Measurements from ENCODE around the gene RPL27.

Gene RPL27

GRCh38 chr17:43039646-43040045 is 41.4 kb downstream of the RPL27 start:
- Histone ChIP-seq H3K27me3 (ENCODE audit: control insufficient read depth in 1 of 2, insufficient read depth in 2 of 2, low read length in 2 of 2) (no peaks in the 10 kb centered on the region), H3K27ac (ENCODE audit: low read depth, low read length) (no peak overlapping the region), H3K4me3 (ENCODE audit: low read depth in 1 of 2, low read length in 2 of 2) (no peak overlapping the region), H3K36me3 (ENCODE audit: insufficient read depth, low read length) (peaks cover 7% of the 10 kb centered on the region), H3K4me1 (ENCODE audit: insufficient read depth, low read length) (no peaks in the 10 kb centered on the region), H3K9ac (ENCODE audit: low read length) (no peak overlapping the region), H3K9me3 (ENCODE audit: low read length) (no peaks in the 10 kb centered on the region)

GRCh38 chr17:43040655-43041054 is 42.4 kb downstream of the RPL27 start:
- Histone ChIP-seq H3K36me3 (ENCODE audit: insufficient read depth, low read length) (peaks cover 7% of the 10 kb centered on the region), H3K9me3 (ENCODE audit: low read length) (no peaks in the 10 kb centered on the region), H3K4me3 (ENCODE audit: low read depth in 1 of 2, low read length in 2 of 2) (no peak overlapping the region), H3K27me3 (ENCODE audit: control insufficient read depth in 1 of 2, insufficient read depth in 2 of 2, low read length in 2 of 2) (no peaks in the 10 kb centered on the region), H3K4me1 (ENCODE audit: insufficient read depth, low read length) (no peaks in the 10 kb centered on the region), H3K27ac (ENCODE audit: low read depth, low read length) (no peak overlapping the region), H3K9ac (ENCODE audit: low read length) (no peak overlapping the region)

- H3K9me3 ChIP-seq (ENCODE audit: low read length) = no peaks in the 10 kb centered on the region
- no peak overlapping the region for H3K27ac ChIP-seq (ENCODE audit: low read depth, low read length)
- peaks cover 7% of the 10 kb centered on the region for H3K36me3 ChIP-seq (ENCODE audit: insufficient read depth, low read length)
- no peak overlapping the region for H3K4me3 ChIP-seq (ENCODE audit: low read depth in 1 of 2, low read length in 2 of 2)
- no peak overlapping the region for H3K9ac ChIP-seq (ENCODE audit: low read length)
- no peaks in the 10 kb centered on the region for H3K27me3 ChIP-seq (ENCODE audit: control insufficient read depth in 1 of 2, insufficient read depth in 2 of 2, low read length in 2 of 2)
- H3K4me1 ChIP-seq (ENCODE audit: insufficient read depth, low read length) = no peaks in the 10 kb centered on the region
These were observed 43.9 kb downstream of the RPL27 start for GRCh38 chr17:43042025-43042628.

- Histone ChIP-seq H3K9me3 (ENCODE audit: low read length) (no peaks in the 10 kb centered on the region), H3K4me3 (ENCODE audit: low read depth in 1 of 2, low read length in 2 of 2) (no peak overlapping the region), H3K36me3 (ENCODE audit: insufficient read depth, low read length) (peaks cover 7% of the 10 kb centered on the region), H3K4me1 (ENCODE audit: insufficient read depth, low read length) (no peaks in the 10 kb centered on the region), H3K27me3 (ENCODE audit: control insufficient read depth in 1 of 2, insufficient read depth in 2 of 2, low read length in 2 of 2) (no peaks in the 10 kb centered on the region), H3K9ac (ENCODE audit: low read length) (no peak overlapping the region), H3K27ac (ENCODE audit: low read depth, low read length) (no peak overlapping the region)
These were observed 45.1 kb downstream of the RPL27 start for GRCh38 chr17:43043307-43043706.

GRCh38 chr17:43044024-43044423 is 45.8 kb downstream of the RPL27 start:
- no peak overlapping the region for H3K4me3 ChIP-seq (ENCODE audit: low read depth in 1 of 2, low read length in 2 of 2)

GRCh38 chr17:43051969-43052368 is 53.8 kb downstream of the RPL27 start:
- Histone ChIP-seq H3K9ac (ENCODE audit: low read length) (no peak overlapping the region), H3K9me3 (ENCODE audit: low read length) (no peaks in the 10 kb centered on the region), H3K4me3 (ENCODE audit: low read depth in 1 of 2, low read length in 2 of 2) (no peak overlapping the region), H3K27me3 (ENCODE audit: control insufficient read depth in 1 of 2, insufficient read depth in 2 of 2, low read length in 2 of 2) (no peaks in the 10 kb centered on the region), H3K36me3 (ENCODE audit: insufficient read depth, low read length) (peaks cover 6% of the 10 kb centered on the region), H3K4me1 (ENCODE audit: insufficient read depth, low read length) (no peaks in the 10 kb centered on the region), H3K27ac (ENCODE audit: low read depth, low read length) (no peak overlapping the region)

More at GRCh38 chr17:43044024-43044423, 45.8 kb downstream of the RPL27 start:
- peaks cover 7% of the 10 kb centered on the region for H3K36me3 ChIP-seq (ENCODE audit: insufficient read depth, low read length)
- no peak overlapping the region for H3K27ac ChIP-seq (ENCODE audit: low read depth, low read length)
- H3K9ac ChIP-seq (ENCODE audit: low read length) = no peak overlapping the region
- H3K9me3 ChIP-seq (ENCODE audit: low read length) = no peaks in the 10 kb centered on the region
- H3K27me3 ChIP-seq (ENCODE audit: control insufficient read depth in 1 of 2, insufficient read depth in 2 of 2, low read length in 2 of 2) = no peaks in the 10 kb centered on the region
- no peaks in the 10 kb centered on the region for H3K4me1 ChIP-seq (ENCODE audit: insufficient read depth, low read length)
